ENCODE measurements around the gene MCU.

GRCh38 chr10:72735288-72735936 lies 43.5 kb downstream of the MCU start:
- TF ChIP-seq POLR2A (IDR thresholded peaks at IDR 0.05; ENCODE audit: low read depth, low read length) (no peak), TAF1 (IDR thresholded peaks at IDR 0.05; ENCODE audit: borderline replicate concordance, low read depth, low read length) (no peak), POLR2AphosphoS5 (IDR thresholded peaks at IDR 0.05; ENCODE audit: low read depth, low read length) (no peak)

All from GM12892 (cell line).